HL-60/S4 (cell line): ENCODE measurements around the gene MECP2.
"Not testable (repeated sequence)": the region's sequence is repeated elsewhere in the genome, so short reads cannot be mapped to it uniquely, and the experiment has no call there.

Source experiments
- in situ Hi-C: fragments of 300-500 bp; cut with MboI; formaldehyde crosslinking; loops from 2 replicates; pipeline ENCODE4 v1.14.3; 2022; ENCODE audit warnings: low sequenced_read_pairs

The MECP2 gene

DNA sequence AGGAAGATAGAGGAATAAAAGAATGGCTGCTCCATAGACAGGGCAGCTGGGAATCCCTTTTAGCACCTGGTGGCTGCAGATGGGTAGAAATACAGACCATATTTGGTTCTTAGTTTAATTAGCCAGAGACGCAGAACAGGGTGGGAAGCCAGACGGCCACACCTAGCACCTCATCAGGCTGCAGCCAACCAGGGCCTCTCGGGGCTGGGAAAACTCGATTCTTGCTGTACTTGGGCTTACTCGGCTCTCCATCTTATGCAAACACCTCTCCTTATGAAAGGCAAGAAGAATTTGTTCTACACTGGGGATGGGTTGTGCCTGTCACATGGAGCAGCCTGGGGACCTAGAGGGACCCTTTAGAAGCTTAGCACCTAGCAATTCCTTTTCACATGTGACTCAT is 97.5 kb downstream of the MECP2 start:
- in situ Hi-C loops = no loop called here

GRCh38 chrX:153999359-154000037 is 98.0 kb downstream of the MECP2 start:
- in situ Hi-C loops = no loop called here

GRCh38 chrX:153995504-153995903 is 102.0 kb downstream of the MECP2 start:
- in situ Hi-C loops = no loop called here

DNA sequence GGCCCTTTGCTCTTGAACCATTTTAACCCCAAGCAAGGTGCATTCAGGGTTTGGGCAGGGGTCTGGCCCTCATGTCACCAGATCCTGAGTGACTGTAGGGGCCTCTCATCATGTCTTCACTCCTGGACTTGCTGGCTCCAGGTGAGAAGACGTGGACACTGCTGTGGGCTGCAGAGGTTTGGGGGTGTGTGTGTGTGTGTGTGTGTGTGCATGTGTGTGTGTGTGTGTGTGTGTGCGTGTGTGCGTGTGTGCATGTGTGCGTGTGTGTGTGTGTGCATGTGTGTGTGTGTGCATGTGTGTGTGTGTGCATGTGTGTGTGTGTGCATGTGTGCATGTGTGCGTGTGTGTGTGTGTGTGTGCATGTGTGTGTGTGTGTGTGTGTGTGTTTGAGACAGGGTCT is 103.1 kb downstream of the MECP2 start:
- in situ Hi-C loops = not testable (repeated sequence)

DNA sequence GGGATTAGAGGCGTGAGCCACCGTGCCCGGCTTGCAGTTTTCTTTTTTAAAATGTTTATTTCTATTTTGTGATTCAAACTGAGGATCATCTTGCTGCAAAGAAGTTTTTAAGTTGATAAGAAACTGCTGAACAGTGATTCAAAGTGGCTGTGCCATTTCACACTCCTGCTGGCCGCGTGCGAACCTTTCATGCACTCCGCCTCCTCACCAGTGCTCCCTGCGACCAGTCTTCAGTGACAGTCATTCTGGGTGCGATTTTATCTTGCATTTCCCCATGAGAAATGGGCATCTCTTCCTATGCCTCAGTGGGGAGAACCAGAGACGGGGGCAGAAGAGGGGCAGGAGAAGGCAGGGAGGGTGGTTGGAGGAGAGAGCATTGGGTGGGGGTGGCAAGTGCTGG is 103.5 kb downstream of the MECP2 start:
- in situ Hi-C loops = no loop called here

GRCh38 chrX:153993079-153993478 is 104.4 kb downstream of the MECP2 start:
- in situ Hi-C loops = no loop called here

- in situ Hi-C loops = no loop called here
Observed at GRCh38 chrX:153992180-153992579, 105.3 kb downstream of the MECP2 start.

GRCh38 chrX:153991013-153991580 is 106.4 kb downstream of the MECP2 start:
- in situ Hi-C loops = no loop called here

GRCh38 chrX:153989973-153990655 is 107.4 kb downstream of the MECP2 start:
- in situ Hi-C loops = no loop called here

GRCh38 chrX:153988493-153988892 is 109.0 kb downstream of the MECP2 start:
- in situ Hi-C loops = no loop called here

- in situ Hi-C loops = no loop called here
Observed at GRCh38 chrX:153984351-153985178, 113.0 kb downstream of the MECP2 start.

DNA sequence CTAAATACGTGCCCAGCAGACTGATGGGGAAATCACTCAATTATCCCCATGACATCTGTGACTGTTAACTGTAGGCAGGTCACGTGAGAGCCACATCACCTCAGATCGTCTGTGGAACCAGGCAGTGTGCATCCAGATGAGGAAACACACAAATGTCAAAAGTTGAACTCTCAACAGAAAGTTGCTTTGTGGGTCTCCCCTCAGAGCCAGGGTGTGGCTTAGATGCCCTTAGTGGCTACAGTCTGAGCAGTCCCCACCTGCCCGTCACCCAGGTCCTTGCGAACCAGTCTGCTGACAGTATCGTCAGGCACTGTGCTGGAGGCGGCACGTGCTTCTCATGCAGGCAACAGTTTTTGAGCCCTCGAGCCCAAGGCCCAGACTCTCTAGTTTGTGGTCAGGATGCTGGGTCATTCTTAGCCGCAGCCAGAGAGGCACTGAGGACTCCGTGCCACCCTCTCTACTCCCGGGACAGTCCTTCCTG is 114.2 kb downstream of the MECP2 start:
- in situ Hi-C loops = no loop called here

DNA sequence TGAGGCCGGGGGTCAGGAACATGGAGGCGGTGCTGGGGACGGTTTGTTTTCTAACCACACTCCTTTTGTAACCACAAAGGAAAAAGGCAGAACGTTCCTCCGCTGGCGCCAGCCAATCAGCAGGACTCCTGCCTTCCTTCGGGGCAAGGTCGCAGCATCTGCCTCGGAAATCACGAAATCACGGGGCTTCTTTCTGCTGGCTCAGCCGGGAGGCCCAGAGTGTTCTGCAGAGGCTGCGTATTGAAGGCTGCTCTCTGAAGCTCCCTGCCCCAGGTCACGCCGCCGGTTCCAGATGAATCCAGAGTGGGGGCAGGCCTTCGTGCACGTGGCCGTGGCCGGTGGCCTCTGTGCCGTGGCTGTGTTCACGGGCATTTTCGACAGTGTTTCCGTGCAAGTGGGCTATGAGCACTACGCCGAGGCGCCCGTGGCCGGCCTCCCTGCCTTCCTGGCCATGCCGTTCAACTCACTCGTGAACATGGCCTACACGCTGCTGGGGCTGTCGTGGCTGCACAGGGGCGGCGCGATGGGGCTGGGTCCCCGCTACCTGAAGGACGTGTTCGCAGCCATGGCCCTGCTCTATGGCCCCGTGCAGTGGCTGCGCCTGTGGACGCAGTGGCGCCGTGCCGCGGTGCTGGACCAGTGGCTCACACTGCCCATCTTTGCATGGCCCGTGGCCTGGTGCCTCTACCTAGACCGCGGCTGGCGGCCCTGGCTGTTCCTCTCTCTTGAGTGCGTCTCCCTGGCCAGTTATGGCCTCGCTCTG is 115.6 kb downstream of the MECP2 start:
- in situ Hi-C loops = no loop called here

- in situ Hi-C loops = no loop called here
Observed at GRCh38 chrX:153981231-153981630, 116.3 kb downstream of the MECP2 start.

GRCh38 chrX:153980394-153980793 is 117.1 kb downstream of the MECP2 start:
- in situ Hi-C loops = not testable (repeated sequence)

DNA sequence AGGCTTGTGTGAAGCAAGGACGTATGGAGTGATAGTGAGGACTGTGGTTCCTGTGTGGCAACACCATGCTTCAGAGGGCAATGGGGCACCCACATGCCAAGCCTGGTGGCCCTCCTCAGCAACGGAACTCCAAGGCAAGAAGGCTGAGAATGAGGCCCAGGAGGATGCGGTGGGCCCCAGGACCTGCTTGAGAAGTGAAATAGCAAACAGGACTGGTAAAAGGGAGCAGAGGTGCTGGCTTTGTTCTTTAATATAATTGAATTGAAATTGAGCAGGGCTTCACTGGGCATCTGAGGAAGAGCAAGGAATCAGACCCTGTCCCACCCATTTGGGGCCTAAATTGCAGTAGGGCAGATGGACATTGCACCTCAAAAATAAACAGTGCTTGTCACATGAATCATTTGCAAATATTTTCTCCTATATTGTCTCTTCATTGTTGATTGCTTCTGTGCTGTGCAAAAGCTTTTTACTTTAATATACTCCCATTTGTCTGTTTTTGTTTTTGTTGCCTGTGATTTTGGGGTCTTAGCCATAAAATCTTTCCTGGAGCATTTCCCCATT is 122.7 kb downstream of the MECP2 start:
- in situ Hi-C loops = no loop called here

DNA sequence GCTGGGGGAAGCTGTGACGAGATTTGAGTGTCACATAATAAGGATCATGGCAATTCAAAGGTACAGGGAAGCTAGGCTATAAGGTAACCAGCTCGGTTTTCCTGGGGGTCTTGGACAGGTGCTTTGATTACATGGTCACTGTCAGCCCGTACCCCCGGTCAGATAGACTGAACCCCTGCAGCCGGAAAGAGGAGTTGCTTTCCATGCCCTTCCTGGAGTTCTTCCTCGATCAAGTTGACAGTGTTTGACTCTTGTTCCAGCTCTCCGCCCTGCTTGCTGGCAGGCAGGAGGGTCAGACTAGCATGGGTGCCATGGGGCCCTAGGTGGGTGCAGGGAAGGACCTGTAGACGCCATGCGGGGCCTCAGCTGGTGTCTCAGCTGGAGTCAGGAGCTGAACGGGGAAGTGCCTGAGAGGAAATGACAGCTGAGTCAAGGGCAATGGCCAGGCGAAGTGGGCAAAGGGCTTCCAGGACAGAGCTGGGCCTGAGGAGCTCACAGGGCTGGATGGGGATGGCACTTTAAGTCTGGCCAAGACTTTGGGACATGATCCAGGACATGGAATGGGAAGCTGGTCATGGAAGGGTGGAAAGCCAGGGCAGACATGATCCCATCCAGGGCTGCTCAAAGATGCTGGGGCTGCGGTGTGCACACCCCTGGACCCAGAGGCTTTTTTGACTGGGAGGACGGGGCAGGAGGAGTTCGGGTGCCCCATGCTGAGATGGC is 123.4 kb downstream of the MECP2 start:
- in situ Hi-C loops = no loop called here

DNA sequence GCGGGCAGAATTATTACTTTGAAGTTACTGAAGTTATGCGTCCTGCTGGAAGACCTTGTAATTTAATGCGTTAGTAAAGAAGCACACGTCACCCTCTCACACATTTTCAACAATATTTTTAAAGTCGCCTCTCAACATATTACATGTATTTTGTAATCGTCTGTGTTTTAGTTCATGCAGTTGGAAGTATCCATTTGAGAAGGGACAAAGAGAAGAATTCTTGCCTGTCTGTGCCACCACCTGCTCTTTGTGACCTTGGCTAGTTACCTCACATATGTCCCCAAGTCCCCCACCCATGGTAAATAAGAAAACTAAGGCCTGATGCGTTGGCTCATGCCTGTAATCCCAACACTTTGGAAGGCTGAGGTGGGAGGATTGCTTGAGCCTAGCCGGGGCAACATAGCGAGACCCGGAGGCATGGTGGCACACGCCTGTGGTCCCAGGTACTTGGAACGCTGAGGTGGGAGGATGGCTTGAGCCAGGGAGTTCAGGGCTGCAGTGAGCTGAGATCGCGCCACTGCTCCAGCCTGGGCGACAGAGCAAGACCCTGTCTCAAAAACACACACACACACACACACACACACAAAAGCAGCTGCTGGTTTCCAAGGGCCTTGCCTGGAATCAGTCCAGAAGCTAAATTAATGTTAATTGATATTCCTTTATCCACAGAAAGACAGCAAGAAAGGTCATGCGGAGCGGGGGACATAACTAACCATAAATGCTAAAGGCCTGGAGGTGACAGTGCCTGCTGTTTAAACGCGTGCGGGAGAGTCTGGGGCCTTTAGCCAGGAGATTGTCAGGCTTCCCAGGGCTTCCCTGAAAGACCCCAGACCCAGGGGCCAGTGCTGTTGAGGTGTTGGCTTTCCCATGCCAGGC is 124.2 kb downstream of the MECP2 start:
- in situ Hi-C loops = no loop called here
